Neural progenitor cell (in vitro differentiated cells): ENCODE data around the gene SLC24A2. TPM values are rescaled to one million over a fixed set of nuclear protein-coding genes. Genes with fewer than 3 reads are reported as not detected.
"Not testable (repeated sequence)": the region's sequence is repeated elsewhere in the genome, so short reads cannot be mapped to it uniquely, and the experiment has no call there.

ENCODE experiments used
- DNase-seq: peaks from one replicate; pipeline ENCODE4 v3.0.0-alpha.2; 2016; ENCODE audit warnings: low spot score
- H2AFZ ChIP-seq: fragments of 200-600 bp; sonication (generic); replicated peaks from 2 replicates; pipeline ENCODE4 v1.6.1; 2016; ENCODE audit warnings: antibody characterized with exemption
- H3F3A ChIP-seq: fragments of 200-600 bp; sonication (generic); 2 replicates; pipeline ENCODE4 v1.6.1; 2016; ENCODE audit warnings: antibody characterized with exemption, low read depth
- H3K27ac ChIP-seq: fragments of 200-600 bp; sonication (generic); 2 replicates; pipeline ENCODE4 v1.5.1; 2016; ENCODE audit warnings: mild to moderate bottlenecking
- H3K27me3 ChIP-seq: fragments of 200-600 bp; sonication (generic); 2 replicates; pipeline ENCODE4 v1.6.1; 2016; ENCODE audit warnings: mild to moderate bottlenecking, moderate library complexity
- H3K36me3 ChIP-seq: fragments of 200-600 bp; sonication (generic); 2 replicates; pipeline ENCODE4 v1.5.1; 2016
- H3K4me1 ChIP-seq: fragments of 200-600 bp; sonication (generic); 2 replicates; pipeline ENCODE4 v1.6.1; 2016; ENCODE audit warnings: mixed run types
- H3K4me2 ChIP-seq: fragments of 200-600 bp; sonication (generic); 2 replicates; pipeline ENCODE4 v1.6.1; 2016
- H3K4me3 ChIP-seq: fragments of 200-600 bp; sonication (generic); 2 replicates; pipeline ENCODE4 v1.5.1; 2016
- H3K79me2 ChIP-seq: fragments of 200-600 bp; sonication (generic); 2 replicates; pipeline ENCODE4 v1.6.1; 2016; ENCODE audit warnings: low read depth
- H3K9ac ChIP-seq: fragments of 200-600 bp; sonication (generic); 2 replicates; pipeline ENCODE4 v1.6.1; 2016
- H3K9me3 ChIP-seq: fragments of 200-600 bp; sonication (generic); 2 replicates; pipeline ENCODE4 v1.5.1; 2016; ENCODE audit warnings: low read depth
- H4K20me1 ChIP-seq: fragments of 200-600 bp; sonication (generic); 2 replicates; pipeline ENCODE4 v1.6.1; 2016; ENCODE audit warnings: low read depth
- H3K27ac Mint-ChIP-seq: 3 replicates; pipeline ENCODE4 v1.8.0; 2021; ENCODE audit warnings: mixed read lengths
- H3K27me3 Mint-ChIP-seq: 2 replicates; pipeline ENCODE4 v1.8.0; 2022; ENCODE audit warnings: low read depth, mild to moderate bottlenecking, inconsistent platforms, moderate library complexity, mixed read lengths; ENCODE audit not compliant: insufficient read depth
- H3K36me3 Mint-ChIP-seq: 3 replicates; pipeline ENCODE4 v1.8.0; 2021; ENCODE audit warnings: mixed read lengths
- H3K4me1 Mint-ChIP-seq: 3 replicates; pipeline ENCODE4 v1.8.0; 2021; ENCODE audit warnings: mixed read lengths
- H3K4me3 Mint-ChIP-seq: 3 replicates; pipeline ENCODE4 v1.8.0; 2021; ENCODE audit warnings: mild to moderate bottlenecking, moderate library complexity, mixed read lengths
- H3K9me3 Mint-ChIP-seq: 3 replicates; pipeline ENCODE4 v1.8.0; 2020; ENCODE audit warnings: mixed read lengths
- EZH2 ChIP-seq: fragments of 200-600 bp; sonication (generic); IDR thresholded peaks from 2 replicates; pipeline ENCODE4 v1.6.1; 2017; ENCODE audit warnings: antibody characterized with exemption, mild to moderate bottlenecking, moderate library complexity
- EZH2phosphoT487 ChIP-seq: fragments of 200-600 bp; sonication (generic); IDR thresholded peaks from 2 replicates; pipeline ENCODE4 v1.6.1; 2017; ENCODE audit warnings: antibody characterized with exemption
- total RNA-seq: library from RNA; depleted of rRNA; stranded (reverse); fragments of >200 nt; gene quantifications from 2 replicates; pipeline ENCODE4 v1.2.3, GENCODE V29; 2015; ENCODE audit warnings: low replicate concordance
- TF ChIP-seq, protein P1 (sequence below): fragments of 200-600 bp; sonication (generic); IDR thresholded peaks from 2 replicates; pipeline ENCODE4 v1.5.1; 2017; ENCODE audit warnings: antibody characterized with exemption, mild to moderate bottlenecking

The SLC24A2 gene
- 0.43 and 0.46 TPM in 2 replicates for total RNA-seq

DNA sequence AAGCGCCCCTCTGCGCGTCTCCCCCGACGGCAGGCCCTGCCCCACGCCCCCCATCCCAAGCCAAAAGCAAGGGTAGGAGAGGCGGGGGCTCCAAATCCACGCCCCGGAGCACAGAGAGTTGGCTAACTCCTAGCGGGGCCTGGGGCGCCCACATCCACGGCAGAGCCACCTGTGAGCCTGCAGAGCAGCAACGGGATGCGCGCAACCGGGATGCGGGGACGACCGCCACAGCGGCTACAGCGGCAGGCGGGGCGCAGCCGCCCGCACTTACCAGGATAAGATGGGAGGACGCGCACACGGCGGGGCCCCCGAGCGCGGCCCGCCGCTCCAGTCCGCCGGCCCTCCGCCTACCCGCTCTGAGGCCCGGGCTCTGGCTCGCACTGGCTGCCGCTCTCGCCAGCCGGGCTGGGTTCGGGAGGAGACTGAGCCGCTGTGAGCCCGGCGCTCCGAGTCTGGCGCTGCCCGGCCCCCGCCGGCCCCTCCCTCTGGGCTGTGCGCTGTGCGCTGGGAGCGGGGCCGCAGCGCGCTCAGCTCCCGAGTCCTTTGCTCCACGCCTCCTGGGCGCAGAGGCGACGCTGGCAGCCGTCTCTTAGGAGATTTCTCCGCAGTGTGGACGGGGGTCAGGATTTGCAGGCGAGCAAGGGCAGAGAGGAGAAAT is at the start of gene SLC24A2:
Gene SLC24A2, minus strand, starts transcription at position 424 of the 658 bp plus-strand sequence.
- Histone ChIP-seq H3K4me2 (peak within 1 kb of the TSS; percentile 96), H3K9me3 (no peaks in the 10 kb centered on the region), H3K4me1 (peaks cover 2% of the 10 kb centered on the region), H3F3A (peaks cover 10% of the 10 kb centered on the region), H4K20me1 (peaks cover 5% of the 10 kb centered on the region), H3K27ac (no peak within 1 kb of the TSS), H3K27me3 (peaks cover 48% of the 10 kb centered on the region), H3K79me2 (no peaks in the 10 kb centered on the region), H3K36me3 (no peaks in the 10 kb centered on the region), H3K9ac (no peak within 1 kb of the TSS), H2AFZ (peak within 1 kb of the TSS; percentile 91), H3K4me3 (peak within 1 kb of the TSS; percentile 69)
- Mint-ChIP-seq H3K36me3 (no peaks in the 10 kb centered on the region), H3K4me1 (peaks cover 9% of the 10 kb centered on the region), H3K9me3 (no peaks in the 10 kb centered on the region), H3K27me3 (peaks cover 32% of the 10 kb centered on the region), H3K27ac (no peak within 1 kb of the TSS), H3K4me3 (peak within 1 kb of the TSS; percentile 86)
- peak; percentile 86 for DNase-seq
- TF ChIP-seq EZH2phosphoT487 = peak; percentile 34
- TF ChIP-seq, protein P1, sequence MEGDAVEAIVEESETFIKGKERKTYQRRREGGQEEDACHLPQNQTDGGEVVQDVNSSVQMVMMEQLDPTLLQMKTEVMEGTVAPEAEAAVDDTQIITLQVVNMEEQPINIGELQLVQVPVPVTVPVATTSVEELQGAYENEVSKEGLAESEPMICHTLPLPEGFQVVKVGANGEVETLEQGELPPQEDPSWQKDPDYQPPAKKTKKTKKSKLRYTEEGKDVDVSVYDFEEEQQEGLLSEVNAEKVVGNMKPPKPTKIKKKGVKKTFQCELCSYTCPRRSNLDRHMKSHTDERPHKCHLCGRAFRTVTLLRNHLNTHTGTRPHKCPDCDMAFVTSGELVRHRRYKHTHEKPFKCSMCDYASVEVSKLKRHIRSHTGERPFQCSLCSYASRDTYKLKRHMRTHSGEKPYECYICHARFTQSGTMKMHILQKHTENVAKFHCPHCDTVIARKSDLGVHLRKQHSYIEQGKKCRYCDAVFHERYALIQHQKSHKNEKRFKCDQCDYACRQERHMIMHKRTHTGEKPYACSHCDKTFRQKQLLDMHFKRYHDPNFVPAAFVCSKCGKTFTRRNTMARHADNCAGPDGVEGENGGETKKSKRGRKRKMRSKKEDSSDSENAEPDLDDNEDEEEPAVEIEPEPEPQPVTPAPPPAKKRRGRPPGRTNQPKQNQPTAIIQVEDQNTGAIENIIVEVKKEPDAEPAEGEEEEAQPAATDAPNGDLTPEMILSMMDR = no peak
- TF ChIP-seq EZH2 = peak; percentile 58

DNA sequence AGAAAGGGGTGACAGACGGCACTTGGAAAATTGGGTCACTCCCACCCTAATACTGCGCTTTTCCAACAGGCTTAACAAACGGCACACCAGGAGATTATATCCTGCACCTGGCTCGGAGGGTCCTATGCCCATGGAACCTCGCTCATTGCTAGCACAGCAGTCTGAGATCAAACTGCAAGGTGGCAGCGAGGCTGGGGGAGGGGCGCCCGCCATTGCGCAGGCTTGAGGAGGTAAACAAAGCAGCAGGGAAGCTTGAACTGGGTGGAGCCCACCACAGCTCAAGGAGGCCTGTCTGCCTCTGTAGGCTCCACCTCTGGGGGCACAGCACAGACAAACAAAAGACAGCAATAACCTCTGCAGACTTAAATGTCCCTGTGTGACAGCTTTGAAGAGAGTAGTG is 44.5 kb upstream of the SLC24A2 start:
- H3K9me3 Mint-ChIP-seq, H2AFZ ChIP-seq, H3K27me3 Mint-ChIP-seq, H3K4me3 Mint-ChIP-seq, H3K4me3 ChIP-seq, H3K27ac ChIP-seq, H3K4me1 ChIP-seq, H3K36me3 Mint-ChIP-seq, H3K9ac ChIP-seq, H3K9me3 ChIP-seq, H3K4me1 Mint-ChIP-seq, DNase-seq, H4K20me1 ChIP-seq, H3K27me3 ChIP-seq, H3K27ac Mint-ChIP-seq, H3K36me3 ChIP-seq, H3F3A ChIP-seq, H3K79me2 ChIP-seq, H3K4me2 ChIP-seq: not testable (repeated sequence)

DNA sequence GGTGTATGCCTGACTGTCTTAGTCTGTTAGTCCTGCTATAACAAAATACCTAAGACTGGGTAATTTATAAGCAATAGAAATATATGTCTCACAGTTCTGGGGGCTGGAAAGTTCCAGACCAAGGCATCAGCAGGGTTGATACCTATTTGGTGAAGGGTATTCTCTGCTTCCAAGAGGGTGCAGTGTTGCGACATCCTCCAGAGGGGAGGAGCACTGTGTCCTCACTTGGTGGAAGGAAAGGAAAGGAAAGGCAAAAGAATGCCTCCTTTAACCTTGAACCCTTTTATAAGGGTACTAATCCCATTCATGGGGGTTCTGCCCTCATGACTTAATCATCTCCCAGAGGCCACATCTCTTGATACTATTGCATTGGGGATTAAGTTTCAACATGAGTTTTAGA is 42.0 kb upstream of the SLC24A2 start:
- no peaks in the 10 kb centered on the region for H4K20me1 ChIP-seq
- no peaks in the 10 kb centered on the region for H3K36me3 Mint-ChIP-seq
- H3K79me2 ChIP-seq = no peaks in the 10 kb centered on the region
- no peak for TF ChIP-seq EZH2phosphoT487
- no peak for TF ChIP-seq EZH2
- TF ChIP-seq, protein P1 = no peak
- DNase-seq = no peak
- H3K4me3 ChIP-seq = no peak overlapping the region
- H3K4me3 Mint-ChIP-seq = no peak overlapping the region
- H3K9me3 Mint-ChIP-seq = peaks cover 5% of the 10 kb centered on the region
- H3K4me1 Mint-ChIP-seq = no peaks in the 10 kb centered on the region
- H3K36me3 ChIP-seq = no peaks in the 10 kb centered on the region
- no peak overlapping the region for H3K27ac Mint-ChIP-seq
- H3K9ac ChIP-seq = no peak overlapping the region
- H3F3A ChIP-seq = no peaks in the 10 kb centered on the region
- H3K9me3 ChIP-seq = peaks cover 7% of the 10 kb centered on the region
- H3K27ac ChIP-seq = no peak overlapping the region
- H3K4me1 ChIP-seq = no peaks in the 10 kb centered on the region
- H3K4me2 ChIP-seq = no peak overlapping the region
- peaks cover 2% of the 10 kb centered on the region for H3K27me3 Mint-ChIP-seq
- H2AFZ ChIP-seq = no peak overlapping the region
- no peaks in the 10 kb centered on the region for H3K27me3 ChIP-seq

DNA sequence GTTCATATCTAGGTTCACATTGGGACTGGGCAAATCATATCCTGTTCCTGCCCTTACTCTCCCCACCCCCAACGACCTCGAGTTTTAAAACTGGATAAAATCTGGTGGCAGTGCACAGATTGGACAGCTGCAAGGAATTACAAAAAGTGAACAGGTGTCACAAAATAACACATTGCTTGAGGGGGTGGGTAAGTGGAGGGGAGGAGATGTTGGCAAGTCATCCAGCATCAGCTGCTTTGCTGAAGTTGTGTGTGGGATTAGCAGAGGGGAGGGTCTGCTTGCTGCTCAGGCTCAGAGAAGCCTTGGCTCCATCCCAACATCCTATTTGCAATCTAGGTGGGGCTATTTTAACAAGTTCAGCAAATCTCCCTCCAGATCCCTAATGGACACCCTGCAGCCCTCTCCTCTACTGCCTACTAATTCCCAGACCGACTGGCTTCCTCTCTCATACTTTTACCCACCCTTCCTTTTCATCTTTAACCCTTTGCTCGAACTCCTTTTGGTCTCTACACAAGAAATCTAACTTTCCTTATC is 39.8 kb upstream of the SLC24A2 start:
- Histone ChIP-seq H3K27ac (no peak overlapping the region), H3K27me3 (no peaks in the 10 kb centered on the region), H3F3A (no peaks in the 10 kb centered on the region), H3K9ac (no peak overlapping the region), H3K9me3 (peaks cover 7% of the 10 kb centered on the region), H3K4me2 (no peak overlapping the region), H4K20me1 (no peaks in the 10 kb centered on the region), H3K36me3 (no peaks in the 10 kb centered on the region), H3K79me2 (no peaks in the 10 kb centered on the region), H2AFZ (no peak overlapping the region), H3K4me1 (no peaks in the 10 kb centered on the region), H3K4me3 (no peak overlapping the region)
- H3K4me1 Mint-ChIP-seq = no peaks in the 10 kb centered on the region
- no peaks in the 10 kb centered on the region for H3K9me3 Mint-ChIP-seq
- no peak overlapping the region for H3K27ac Mint-ChIP-seq
- no peak for DNase-seq
- TF ChIP-seq EZH2phosphoT487 (no peak), EZH2 (no peak)
- TF ChIP-seq, protein P1 = no peak
- peaks cover 2% of the 10 kb centered on the region for H3K27me3 Mint-ChIP-seq
- no peak overlapping the region for H3K4me3 Mint-ChIP-seq
- H3K36me3 Mint-ChIP-seq = no peaks in the 10 kb centered on the region
